Neural progenitor cell (in vitro differentiated cells): ENCODE measurements around the gene MEIS1. TPM values are rescaled to one million over a fixed set of nuclear protein-coding genes. Genes with fewer than 3 reads are reported as not detected.

ENCODE experiments used
- DNase-seq: peaks from one replicate; pipeline ENCODE4 v3.0.0-alpha.2; 2016; ENCODE audit warnings: low spot score
- H2AFZ ChIP-seq: fragments of 200-600 bp; sonication (generic); replicated peaks from 2 replicates; pipeline ENCODE4 v1.6.1; 2016; ENCODE audit warnings: antibody characterized with exemption
- H3F3A ChIP-seq: fragments of 200-600 bp; sonication (generic); 2 replicates; pipeline ENCODE4 v1.6.1; 2016; ENCODE audit warnings: antibody characterized with exemption, low read depth
- H3K27ac ChIP-seq: fragments of 200-600 bp; sonication (generic); 2 replicates; pipeline ENCODE4 v1.5.1; 2016; ENCODE audit warnings: mild to moderate bottlenecking
- H3K27me3 ChIP-seq: fragments of 200-600 bp; sonication (generic); 2 replicates; pipeline ENCODE4 v1.6.1; 2016; ENCODE audit warnings: mild to moderate bottlenecking, moderate library complexity
- H3K36me3 ChIP-seq: fragments of 200-600 bp; sonication (generic); 2 replicates; pipeline ENCODE4 v1.5.1; 2016
- H3K4me1 ChIP-seq: fragments of 200-600 bp; sonication (generic); 2 replicates; pipeline ENCODE4 v1.6.1; 2016; ENCODE audit warnings: mixed run types
- H3K4me2 ChIP-seq: fragments of 200-600 bp; sonication (generic); 2 replicates; pipeline ENCODE4 v1.6.1; 2016
- H3K4me3 ChIP-seq: fragments of 200-600 bp; sonication (generic); 2 replicates; pipeline ENCODE4 v1.5.1; 2016
- H3K79me2 ChIP-seq: fragments of 200-600 bp; sonication (generic); 2 replicates; pipeline ENCODE4 v1.6.1; 2016; ENCODE audit warnings: low read depth
- H3K9ac ChIP-seq: fragments of 200-600 bp; sonication (generic); 2 replicates; pipeline ENCODE4 v1.6.1; 2016
- H3K9me3 ChIP-seq: fragments of 200-600 bp; sonication (generic); 2 replicates; pipeline ENCODE4 v1.5.1; 2016; ENCODE audit warnings: low read depth
- H4K20me1 ChIP-seq: fragments of 200-600 bp; sonication (generic); 2 replicates; pipeline ENCODE4 v1.6.1; 2016; ENCODE audit warnings: low read depth
- H3K27ac Mint-ChIP-seq: 3 replicates; pipeline ENCODE4 v1.8.0; 2021; ENCODE audit warnings: mixed read lengths
- H3K27me3 Mint-ChIP-seq: 2 replicates; pipeline ENCODE4 v1.8.0; 2022; ENCODE audit warnings: low read depth, mild to moderate bottlenecking, inconsistent platforms, moderate library complexity, mixed read lengths; ENCODE audit not compliant: insufficient read depth
- H3K36me3 Mint-ChIP-seq: 3 replicates; pipeline ENCODE4 v1.8.0; 2021; ENCODE audit warnings: mixed read lengths
- H3K4me1 Mint-ChIP-seq: 3 replicates; pipeline ENCODE4 v1.8.0; 2021; ENCODE audit warnings: mixed read lengths
- H3K4me3 Mint-ChIP-seq: 3 replicates; pipeline ENCODE4 v1.8.0; 2021; ENCODE audit warnings: mild to moderate bottlenecking, moderate library complexity, mixed read lengths
- H3K9me3 Mint-ChIP-seq: 3 replicates; pipeline ENCODE4 v1.8.0; 2020; ENCODE audit warnings: mixed read lengths
- CTCF ChIP-seq: fragments of 200-600 bp; sonication (generic); IDR thresholded peaks from 2 replicates; pipeline ENCODE4 v1.5.1; 2017; ENCODE audit warnings: antibody characterized with exemption, mild to moderate bottlenecking
- EZH2 ChIP-seq: fragments of 200-600 bp; sonication (generic); IDR thresholded peaks from 2 replicates; pipeline ENCODE4 v1.6.1; 2017; ENCODE audit warnings: antibody characterized with exemption, mild to moderate bottlenecking, moderate library complexity
- EZH2phosphoT487 ChIP-seq: fragments of 200-600 bp; sonication (generic); IDR thresholded peaks from 2 replicates; pipeline ENCODE4 v1.6.1; 2017; ENCODE audit warnings: antibody characterized with exemption
- total RNA-seq: library from RNA; depleted of rRNA; stranded (reverse); fragments of >200 nt; gene quantifications from 2 replicates; pipeline ENCODE4 v1.2.3, GENCODE V29; 2015; ENCODE audit warnings: low replicate concordance

Gene MEIS1
- total RNA-seq, 1 donor from 2014 or later, result 14.7 TPM

DNA sequence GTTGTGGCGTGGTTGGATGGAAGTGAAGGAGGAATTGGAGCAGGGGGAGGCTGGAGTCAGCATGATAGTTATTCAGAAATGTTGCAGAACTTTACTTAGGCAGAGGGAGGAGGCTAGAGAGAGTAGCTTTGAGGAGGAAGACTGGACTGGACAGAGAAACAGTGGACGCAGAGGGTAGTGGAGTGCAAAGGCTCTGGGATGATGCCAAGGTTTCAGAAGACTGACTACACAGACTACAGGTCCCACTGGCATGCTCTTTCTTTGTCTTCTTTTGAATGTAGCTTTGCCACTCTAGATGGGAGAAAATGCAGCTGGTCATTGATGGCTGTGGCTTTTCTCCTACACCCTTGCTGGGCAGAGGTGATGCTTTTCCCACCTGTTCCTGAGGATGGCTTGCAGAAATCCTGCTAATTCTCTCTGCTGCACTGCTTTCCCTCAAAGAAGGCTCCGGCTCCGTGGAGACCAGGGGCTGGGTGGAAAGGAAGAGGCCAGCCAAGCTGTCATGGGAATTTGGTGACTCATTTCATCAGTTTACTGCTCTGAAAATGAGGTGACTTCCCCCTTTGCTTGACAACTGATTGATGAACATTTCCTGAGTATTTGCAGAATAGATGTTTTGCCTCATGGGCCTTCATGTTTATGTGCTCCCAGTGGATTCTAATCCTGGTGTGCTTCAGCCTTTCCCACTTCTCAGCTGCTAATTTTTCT, 42.4 kb downstream of the MEIS1 start:
- Mint-ChIP-seq H3K4me1 (peaks cover 18% of the 10 kb centered on the region), H3K27ac (no peak overlapping the region), H3K36me3 (peaks cover 14% of the 10 kb centered on the region), H3K9me3 (no peaks in the 10 kb centered on the region), H3K27me3 (no peaks in the 10 kb centered on the region), H3K4me3 (no peak overlapping the region)
- Histone ChIP-seq H3K27ac (no peak overlapping the region), H4K20me1 (no peaks in the 10 kb centered on the region), H3K4me2 (no peak overlapping the region), H3K79me2 (no peaks in the 10 kb centered on the region), H2AFZ (no peak overlapping the region), H3K4me1 (peaks cover 21% of the 10 kb centered on the region), H3K9ac (no peak overlapping the region), H3F3A (peaks cover 10% of the 10 kb centered on the region), H3K27me3 (no peaks in the 10 kb centered on the region), H3K9me3 (no peaks in the 10 kb centered on the region), H3K36me3 (no peaks in the 10 kb centered on the region), H3K4me3 (no peak overlapping the region)
- TF ChIP-seq EZH2phosphoT487 (no peak), CTCF (no peak), EZH2 (no peak)
- no peak for DNase-seq

- Mint-ChIP-seq H3K4me3 (no peak overlapping the region), H3K36me3 (peaks cover 14% of the 10 kb centered on the region), H3K4me1 (peaks cover 17% of the 10 kb centered on the region), H3K27ac (no peak overlapping the region), H3K9me3 (no peaks in the 10 kb centered on the region), H3K27me3 (no peaks in the 10 kb centered on the region)
- no peak overlapping the region for H3K4me2 ChIP-seq
- H3K79me2 ChIP-seq, result no peaks in the 10 kb centered on the region
- no peak for DNase-seq
- no peaks in the 10 kb centered on the region for H4K20me1 ChIP-seq
- H3K9me3 ChIP-seq, result no peaks in the 10 kb centered on the region
- H3K9ac ChIP-seq, result no peak overlapping the region
- no peak overlapping the region for H3K27ac ChIP-seq
- TF ChIP-seq EZH2phosphoT487 (no peak), EZH2 (no peak), CTCF (no peak)
- no peak overlapping the region for H2AFZ ChIP-seq
- H3K4me3 ChIP-seq, result no peak overlapping the region
- H3K36me3 ChIP-seq, result no peaks in the 10 kb centered on the region
- H3K4me1 ChIP-seq, result peaks cover 21% of the 10 kb centered on the region
- no peaks in the 10 kb centered on the region for H3K27me3 ChIP-seq
- peaks cover 10% of the 10 kb centered on the region for H3F3A ChIP-seq
Measured at GRCh38 chr2:66478299-66478698, 43.4 kb downstream of the MEIS1 start.

GRCh38 chr2:66478731-66479316, 43.9 kb downstream of the MEIS1 start:
- H3K36me3 Mint-ChIP-seq, result peaks cover 18% of the 10 kb centered on the region
- no peak overlapping the region for H3K27ac ChIP-seq

More at GRCh38 chr2:66478731-66479316, 43.9 kb downstream of the MEIS1 start:
- peaks cover 21% of the 10 kb centered on the region for H3K4me1 ChIP-seq
- no peaks in the 10 kb centered on the region for H3K27me3 ChIP-seq
- no peaks in the 10 kb centered on the region for H3K36me3 ChIP-seq
- Mint-ChIP-seq H3K27me3 (no peaks in the 10 kb centered on the region), H3K27ac (no peak overlapping the region), H3K4me3 (no peak overlapping the region), H3K4me1 (peaks cover 17% of the 10 kb centered on the region), H3K9me3 (no peaks in the 10 kb centered on the region)
- H3K9me3 ChIP-seq, result no peaks in the 10 kb centered on the region
- no peak overlapping the region for H2AFZ ChIP-seq
- H3K9ac ChIP-seq, result no peak overlapping the region
- no peaks in the 10 kb centered on the region for H4K20me1 ChIP-seq
- H3K4me2 ChIP-seq, result no peak overlapping the region
- H3K4me3 ChIP-seq, result no peak overlapping the region
- peaks cover 10% of the 10 kb centered on the region for H3F3A ChIP-seq
- no peak for TF ChIP-seq EZH2phosphoT487
- TF ChIP-seq CTCF, result no peak
- H3K79me2 ChIP-seq, result no peaks in the 10 kb centered on the region
- no peak for DNase-seq
